BE2C (cell line): Measurements from ENCODE around the gene SLC24A3.

Experiments
- DNase-seq: peaks from one replicate; pipeline ENCODE4 v3.0.0-alpha.2; 2020
- H3K27me3 ChIP-seq: fragments of 250-450 bp; sonication (Bioruptor Pico); 2 replicates; pipeline ENCODE4 v1.5.1; 2020; ENCODE audit warnings: mild to moderate bottlenecking
- H3K36me3 ChIP-seq: fragments of 250-450 bp; sonication (Bioruptor Pico); 2 replicates; pipeline ENCODE4 v1.5.1; 2020; ENCODE audit warnings: mild to moderate bottlenecking
- H3K4me1 ChIP-seq: fragments of 250-450 bp; sonication (Bioruptor Pico); 2 replicates; pipeline ENCODE4 v1.5.1; 2020
- H3K4me3 ChIP-seq: 2 replicates; pipeline ENCODE4 v1.5.1; 2011; ENCODE audit warnings: low read depth, low read length
- H3K9me3 ChIP-seq: fragments of 250-450 bp; sonication (Bioruptor Pico); 2 replicates; pipeline ENCODE4 v1.5.1; 2020
- TF ChIP-seq, protein P1 (sequence below): IDR thresholded peaks from 2 replicates; pipeline ENCODE4 v1.5.1; 2012; ENCODE audit warnings: mild to moderate bottlenecking, low read depth, low read length

SLC24A3 gene

DNA sequence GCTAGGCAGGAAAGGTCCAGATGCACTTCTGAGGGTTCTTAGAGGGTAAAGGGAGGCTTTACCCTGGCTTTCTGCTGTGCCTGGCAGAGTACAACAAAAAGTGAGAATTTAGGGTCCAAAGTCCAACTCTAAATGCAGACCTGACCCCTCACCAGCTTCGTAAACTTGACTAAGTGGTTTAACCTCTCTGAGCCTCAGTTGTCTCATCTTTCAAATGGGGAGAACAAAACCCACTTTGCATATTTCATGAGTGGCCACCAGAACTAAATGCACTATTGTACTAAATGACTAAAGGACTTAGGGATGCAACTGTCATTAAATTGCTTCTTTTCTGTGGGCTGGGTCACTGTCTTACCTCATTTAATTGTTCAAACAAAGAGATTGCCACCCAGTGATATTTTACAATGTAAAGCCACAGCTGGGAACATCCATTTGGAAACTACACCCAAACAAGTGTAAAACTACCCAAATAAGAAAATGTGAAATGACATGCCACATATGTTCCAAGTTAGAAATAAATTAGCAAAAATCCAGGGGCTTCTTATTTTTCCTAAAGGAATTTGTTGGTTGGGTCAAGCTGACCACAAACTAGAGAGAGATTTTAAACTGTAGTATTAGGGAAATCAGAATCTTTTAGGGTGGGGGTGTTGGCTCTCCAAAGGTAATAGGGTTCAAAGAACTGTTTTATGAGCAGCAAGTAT lies 497.3 kb downstream of the SLC24A3 start:
- TF ChIP-seq, protein P1, sequence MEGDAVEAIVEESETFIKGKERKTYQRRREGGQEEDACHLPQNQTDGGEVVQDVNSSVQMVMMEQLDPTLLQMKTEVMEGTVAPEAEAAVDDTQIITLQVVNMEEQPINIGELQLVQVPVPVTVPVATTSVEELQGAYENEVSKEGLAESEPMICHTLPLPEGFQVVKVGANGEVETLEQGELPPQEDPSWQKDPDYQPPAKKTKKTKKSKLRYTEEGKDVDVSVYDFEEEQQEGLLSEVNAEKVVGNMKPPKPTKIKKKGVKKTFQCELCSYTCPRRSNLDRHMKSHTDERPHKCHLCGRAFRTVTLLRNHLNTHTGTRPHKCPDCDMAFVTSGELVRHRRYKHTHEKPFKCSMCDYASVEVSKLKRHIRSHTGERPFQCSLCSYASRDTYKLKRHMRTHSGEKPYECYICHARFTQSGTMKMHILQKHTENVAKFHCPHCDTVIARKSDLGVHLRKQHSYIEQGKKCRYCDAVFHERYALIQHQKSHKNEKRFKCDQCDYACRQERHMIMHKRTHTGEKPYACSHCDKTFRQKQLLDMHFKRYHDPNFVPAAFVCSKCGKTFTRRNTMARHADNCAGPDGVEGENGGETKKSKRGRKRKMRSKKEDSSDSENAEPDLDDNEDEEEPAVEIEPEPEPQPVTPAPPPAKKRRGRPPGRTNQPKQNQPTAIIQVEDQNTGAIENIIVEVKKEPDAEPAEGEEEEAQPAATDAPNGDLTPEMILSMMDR: no peak
- H3K4me3 ChIP-seq: no peak overlapping the region
- no peaks in the 10 kb centered on the region for H3K9me3 ChIP-seq
- DNase-seq: no peak
- no peaks in the 10 kb centered on the region for H3K4me1 ChIP-seq
- H3K27me3 ChIP-seq: no peaks in the 10 kb centered on the region; the same call in 1 of the 2 replicates
- H3K36me3 ChIP-seq: no peaks in the 10 kb centered on the region

DNA sequence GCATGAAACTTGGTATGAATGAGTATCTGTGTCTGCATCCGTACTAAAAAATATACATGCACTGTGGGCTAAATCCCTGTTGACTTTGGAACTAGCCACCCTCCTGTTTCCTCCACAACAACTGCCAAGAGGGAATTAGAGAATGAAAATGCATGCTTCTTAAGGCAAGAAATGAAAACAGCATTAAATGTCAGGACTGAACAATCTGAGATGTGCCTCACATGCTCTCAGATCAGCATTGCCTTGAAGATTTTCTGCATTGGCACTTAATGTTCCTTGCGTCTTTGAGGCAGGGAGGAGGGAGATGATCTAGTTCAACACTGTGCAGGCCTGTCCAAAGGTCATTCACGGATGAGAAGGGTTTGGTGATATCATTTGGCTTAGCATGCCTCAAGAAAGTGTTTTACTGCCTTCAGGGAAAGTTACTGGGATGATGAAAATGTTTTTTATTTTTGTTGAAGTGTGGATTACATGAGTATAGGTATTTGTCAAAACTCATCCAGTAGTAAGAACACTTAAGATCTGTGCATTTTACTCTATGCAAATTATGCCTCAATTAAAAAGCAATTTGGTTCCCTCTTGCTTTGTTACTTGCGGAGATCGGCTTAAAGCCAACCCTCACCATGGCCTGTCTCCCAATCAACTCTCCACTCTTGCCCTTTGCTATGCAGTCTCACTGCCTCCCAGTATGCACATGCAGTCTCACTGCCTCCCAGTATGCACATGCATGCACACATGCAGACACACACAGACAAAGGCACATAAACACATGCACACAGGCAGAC lies 498.1 kb downstream of the SLC24A3 start:
- TF ChIP-seq, protein P1: no peak
- no peak for DNase-seq
- H3K4me3 ChIP-seq: no peak overlapping the region

DNA sequence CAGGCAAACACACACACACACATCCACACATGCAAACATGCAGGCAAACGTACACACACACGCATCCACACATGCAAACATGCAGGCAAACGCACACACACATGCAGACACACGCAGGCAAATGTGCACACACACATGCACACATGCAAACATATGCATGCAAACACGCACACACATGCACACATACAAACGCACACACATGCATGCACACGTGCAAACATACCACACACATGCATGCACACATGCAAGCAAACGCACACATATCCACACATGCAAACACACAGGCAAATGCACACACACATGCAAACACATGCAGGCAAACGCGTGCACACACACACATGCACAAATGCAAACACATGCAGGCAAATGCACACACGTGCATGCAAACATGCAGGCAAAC lies 498.7 kb downstream of the SLC24A3 start:
- no peaks in the 10 kb centered on the region for H3K4me1 ChIP-seq
- H3K27me3 ChIP-seq: no peaks in the 10 kb centered on the region; the same call in 1 of the 2 replicates
- TF ChIP-seq, protein P1: no peak
- H3K36me3 ChIP-seq: no peaks in the 10 kb centered on the region
- H3K9me3 ChIP-seq: no peaks in the 10 kb centered on the region
- no peak overlapping the region for H3K4me3 ChIP-seq
- no peak for DNase-seq

More for the DNA sequence above, 498.1 kb downstream of the SLC24A3 start:
- no peaks in the 10 kb centered on the region for H3K9me3 ChIP-seq
- no peaks in the 10 kb centered on the region for H3K4me1 ChIP-seq
- no peaks in the 10 kb centered on the region; the same call in 1 of the 2 replicates for H3K27me3 ChIP-seq
- no peaks in the 10 kb centered on the region for H3K36me3 ChIP-seq

DNA sequence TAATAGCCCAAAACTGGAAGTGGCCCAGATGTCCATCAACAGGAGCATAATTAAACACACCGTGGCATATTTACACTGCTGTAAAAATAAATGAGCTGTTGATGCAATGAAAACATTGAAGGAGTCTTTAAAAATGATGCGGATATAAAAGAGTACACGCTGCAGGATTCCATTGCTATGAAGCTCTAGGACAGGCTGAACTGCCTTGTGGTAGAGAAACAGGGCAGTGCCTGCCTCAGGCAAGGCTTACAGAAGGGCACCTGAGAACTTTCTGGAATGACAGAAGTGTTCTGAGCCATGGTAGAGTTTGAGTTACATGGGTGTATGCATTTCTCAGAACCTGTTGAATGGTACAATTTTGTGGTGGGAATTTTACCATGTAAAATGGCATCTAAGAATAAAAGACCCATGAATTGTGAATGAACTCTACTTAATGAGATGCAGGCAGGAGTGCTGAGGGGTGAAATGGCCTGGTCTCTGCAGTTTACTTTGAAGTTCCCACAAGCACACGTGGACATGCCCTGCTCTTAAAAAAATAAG lies 500.3 kb downstream of the SLC24A3 start:
- Histone ChIP-seq H3K4me1 (no peaks in the 10 kb centered on the region), H3K36me3 (no peaks in the 10 kb centered on the region), H3K4me3 (no peak overlapping the region), H3K9me3 (no peaks in the 10 kb centered on the region), H3K27me3 (no peaks in the 10 kb centered on the region; the same call in 1 of the 2 replicates)
- TF ChIP-seq, protein P1: no peak
- no peak for DNase-seq

DNA sequence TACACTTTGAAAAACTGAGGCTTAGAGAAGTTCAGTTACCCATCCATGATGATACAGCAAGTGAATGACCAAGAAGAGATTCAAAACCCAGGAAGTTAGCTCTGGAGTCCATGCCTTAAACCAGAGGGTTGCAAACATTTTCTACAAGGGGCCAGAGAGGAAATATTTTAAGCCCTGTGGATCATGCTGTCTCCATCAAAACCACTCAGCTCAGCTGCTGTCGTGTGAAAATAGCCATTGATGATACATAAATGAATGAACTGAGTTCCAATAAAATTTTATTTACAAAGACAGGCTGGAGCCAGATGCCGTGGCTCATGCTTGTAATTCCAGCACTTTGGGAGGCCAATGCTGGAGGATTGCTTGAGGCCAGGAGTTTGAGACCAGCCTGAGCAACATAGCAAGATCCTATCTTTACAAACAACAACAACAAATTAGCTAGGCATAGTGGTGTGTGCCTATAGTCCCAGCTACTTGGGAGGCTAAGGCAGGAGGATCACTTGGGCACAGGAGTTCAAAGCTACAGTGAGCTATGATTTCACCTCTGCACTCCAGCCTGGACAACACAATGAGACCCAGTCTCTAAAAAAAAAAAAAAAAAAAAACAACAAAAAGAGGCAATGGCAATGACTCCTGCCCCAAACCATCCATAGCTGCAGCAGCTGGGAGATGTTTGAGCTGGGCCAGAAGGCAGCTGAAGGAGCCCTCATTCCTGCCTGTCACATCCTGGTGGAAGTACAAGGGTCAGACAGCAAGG lies 501.6 kb downstream of the SLC24A3 start:
- Histone ChIP-seq H3K9me3 (no peaks in the 10 kb centered on the region), H3K36me3 (no peaks in the 10 kb centered on the region), H3K4me1 (no peaks in the 10 kb centered on the region), H3K4me3 (no peak overlapping the region), H3K27me3 (no peaks in the 10 kb centered on the region)
- TF ChIP-seq, protein P1: no peak
- no peak for DNase-seq
